GM12878 (cell line): ENCODE measurements around the gene WNT11.

Source experiments
- CHD2 ChIP-seq: IDR thresholded peaks from 2 replicates; pipeline ENCODE4 v1.6.1; 2011; ENCODE audit warnings: low read depth, low read length, improper control_type of control experiment, borderline replicate concordance
- EZH2 ChIP-seq: IDR thresholded peaks from 2 replicates; pipeline ENCODE4 v1.6.1; 2012; ENCODE audit warnings: low read depth, mild to moderate bottlenecking, control low read depth, inconsistent platforms, low read length, borderline replicate concordance; ENCODE audit not compliant: control insufficient read depth
- HDAC2 ChIP-seq: fragments of 200-600 bp; sonication (generic); IDR thresholded peaks from 2 replicates; pipeline ENCODE4 v1.6.1; 2017
- MYC ChIP-seq: IDR thresholded peaks from 2 replicates; pipeline ENCODE4 v1.6.1; 2011; ENCODE audit warnings: mild to moderate bottlenecking, low read length, moderate library complexity, inconsistent platforms; ENCODE audit not compliant: insufficient read depth, insufficient replicate concordance, insufficient read length, severe bottlenecking
- NR2C1 ChIP-seq: fragments of 450-650 bp; IDR thresholded peaks from 2 replicates; pipeline ENCODE4 v1.6.1; 2017; ENCODE audit warnings: antibody characterized with exemption, mild to moderate bottlenecking, moderate library complexity
- RELA ChIP-seq: fragments of 450-650 bp; IDR thresholded peaks from 2 replicates; pipeline ENCODE4 v1.8.0; 2014; ENCODE audit warnings: borderline replicate concordance; ENCODE audit not compliant: partially characterized antibody
- TF ChIP-seq, protein P1 (sequence below): fragments of 450-650 bp; IDR thresholded peaks from 2 replicates; pipeline ENCODE4 v1.6.1; 2017; ENCODE audit warnings: antibody characterized with exemption, mild to moderate bottlenecking, moderate library complexity
- TF ChIP-seq, protein P2 (sequence below): fragments of 450-650 bp; formaldehyde crosslinking; IDR thresholded peaks from 2 replicates; pipeline ENCODE4 v1.4.0; 2022; ENCODE audit warnings: mild to moderate bottlenecking, moderate library complexity
- TF ChIP-seq, protein P3 (sequence below): IDR thresholded peaks from 2 replicates; pipeline ENCODE4 v1.6.1; 2011; ENCODE audit warnings: borderline replicate concordance, low read depth, mild to moderate bottlenecking, moderate library complexity, low read length; ENCODE audit not compliant: insufficient read depth, poor library complexity, severe bottlenecking
- TF ChIP-seq, protein P4 (sequence below): IDR thresholded peaks from 2 replicates; pipeline ENCODE4 v1.6.1; 2012; ENCODE audit warnings: mild to moderate bottlenecking, low read depth, low read length

DNA sequence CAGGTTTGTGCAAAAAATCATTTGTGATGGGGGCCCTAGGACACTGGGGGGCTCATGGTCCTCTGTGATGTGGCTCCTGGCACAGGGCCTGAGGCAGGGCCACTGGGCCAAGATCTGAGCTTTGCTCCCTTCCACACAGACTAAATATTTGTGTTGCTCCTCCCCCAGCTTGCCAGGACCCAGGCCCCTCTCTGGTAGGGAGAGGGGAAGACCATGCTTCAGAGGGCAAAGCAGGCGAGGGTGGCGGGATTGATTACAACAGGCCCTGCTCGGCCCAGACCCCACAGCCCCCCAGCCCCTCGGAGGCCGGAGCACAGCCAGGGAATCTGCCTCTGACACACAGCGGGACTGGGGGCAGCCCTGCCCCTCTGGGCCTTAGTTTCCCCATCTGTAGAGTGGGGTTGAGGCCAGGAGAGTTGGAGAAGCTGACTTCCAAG, 29.0 kb downstream of the WNT11 start:
- TF ChIP-seq EZH2, result no peak
- TF ChIP-seq MYC, result no peak
- TF ChIP-seq, protein P1, sequence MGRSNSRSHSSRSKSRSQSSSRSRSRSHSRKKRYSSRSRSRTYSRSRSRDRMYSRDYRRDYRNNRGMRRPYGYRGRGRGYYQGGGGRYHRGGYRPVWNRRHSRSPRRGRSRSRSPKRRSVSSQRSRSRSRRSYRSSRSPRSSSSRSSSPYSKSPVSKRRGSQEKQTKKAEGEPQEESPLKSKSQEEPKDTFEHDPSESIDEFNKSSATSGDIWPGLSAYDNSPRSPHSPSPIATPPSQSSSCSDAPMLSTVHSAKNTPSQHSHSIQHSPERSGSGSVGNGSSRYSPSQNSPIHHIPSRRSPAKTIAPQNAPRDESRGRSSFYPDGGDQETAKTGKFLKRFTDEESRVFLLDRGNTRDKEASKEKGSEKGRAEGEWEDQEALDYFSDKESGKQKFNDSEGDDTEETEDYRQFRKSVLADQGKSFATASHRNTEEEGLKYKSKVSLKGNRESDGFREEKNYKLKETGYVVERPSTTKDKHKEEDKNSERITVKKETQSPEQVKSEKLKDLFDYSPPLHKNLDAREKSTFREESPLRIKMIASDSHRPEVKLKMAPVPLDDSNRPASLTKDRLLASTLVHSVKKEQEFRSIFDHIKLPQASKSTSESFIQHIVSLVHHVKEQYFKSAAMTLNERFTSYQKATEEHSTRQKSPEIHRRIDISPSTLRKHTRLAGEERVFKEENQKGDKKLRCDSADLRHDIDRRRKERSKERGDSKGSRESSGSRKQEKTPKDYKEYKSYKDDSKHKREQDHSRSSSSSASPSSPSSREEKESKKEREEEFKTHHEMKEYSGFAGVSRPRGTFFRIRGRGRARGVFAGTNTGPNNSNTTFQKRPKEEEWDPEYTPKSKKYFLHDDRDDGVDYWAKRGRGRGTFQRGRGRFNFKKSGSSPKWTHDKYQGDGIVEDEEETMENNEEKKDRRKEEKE, result no peak
- TF ChIP-seq NR2C1, result no peak
- no peak for TF ChIP-seq HDAC2
- TF ChIP-seq, protein P2, sequence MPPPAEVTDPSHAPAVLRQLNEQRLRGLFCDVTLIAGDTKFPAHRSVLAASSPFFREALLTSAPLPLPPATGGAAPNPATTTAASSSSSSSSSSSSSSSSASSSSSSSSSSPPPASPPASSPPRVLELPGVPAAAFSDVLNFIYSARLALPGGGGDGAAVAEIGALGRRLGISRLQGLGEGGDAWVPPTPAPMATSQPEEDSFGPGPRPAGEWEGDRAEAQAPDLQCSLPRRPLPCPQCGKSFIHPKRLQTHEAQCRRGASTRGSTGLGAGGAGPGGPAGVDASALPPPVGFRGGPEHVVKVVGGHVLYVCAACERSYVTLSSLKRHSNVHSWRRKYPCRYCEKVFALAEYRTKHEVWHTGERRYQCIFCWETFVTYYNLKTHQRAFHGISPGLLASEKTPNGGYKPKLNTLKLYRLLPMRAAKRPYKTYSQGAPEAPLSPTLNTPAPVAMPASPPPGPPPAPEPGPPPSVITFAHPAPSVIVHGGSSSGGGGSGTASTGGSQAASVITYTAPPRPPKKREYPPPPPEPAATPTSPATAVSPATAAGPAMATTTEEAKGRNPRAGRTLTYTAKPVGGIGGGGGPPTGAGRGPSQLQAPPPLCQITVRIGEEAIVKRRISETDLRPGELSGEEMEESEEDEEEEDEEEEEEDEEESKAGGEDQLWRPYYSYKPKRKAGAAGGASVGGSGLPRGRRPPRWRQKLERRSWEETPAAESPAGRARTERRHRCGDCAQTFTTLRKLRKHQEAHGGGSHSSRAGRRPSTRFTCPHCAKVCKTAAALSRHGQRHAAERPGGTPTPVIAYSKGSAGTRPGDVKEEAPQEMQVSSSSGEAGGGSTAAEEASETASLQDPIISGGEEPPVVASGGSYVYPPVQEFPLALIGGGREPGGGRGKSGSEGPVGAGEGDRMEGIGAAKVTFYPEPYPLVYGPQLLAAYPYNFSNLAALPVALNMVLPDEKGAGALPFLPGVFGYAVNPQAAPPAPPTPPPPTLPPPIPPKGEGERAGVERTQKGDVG (CRISPR knock-in tag), result no peak
- no peak for TF ChIP-seq CHD2
- TF ChIP-seq, protein P3, sequence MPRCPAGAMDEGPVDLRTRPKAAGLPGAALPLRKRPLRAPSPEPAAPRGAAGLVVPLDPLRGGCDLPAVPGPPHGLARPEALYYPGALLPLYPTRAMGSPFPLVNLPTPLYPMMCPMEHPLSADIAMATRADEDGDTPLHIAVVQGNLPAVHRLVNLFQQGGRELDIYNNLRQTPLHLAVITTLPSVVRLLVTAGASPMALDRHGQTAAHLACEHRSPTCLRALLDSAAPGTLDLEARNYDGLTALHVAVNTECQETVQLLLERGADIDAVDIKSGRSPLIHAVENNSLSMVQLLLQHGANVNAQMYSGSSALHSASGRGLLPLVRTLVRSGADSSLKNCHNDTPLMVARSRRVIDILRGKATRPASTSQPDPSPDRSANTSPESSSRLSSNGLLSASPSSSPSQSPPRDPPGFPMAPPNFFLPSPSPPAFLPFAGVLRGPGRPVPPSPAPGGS, result no peak
- TF ChIP-seq, protein P4, sequence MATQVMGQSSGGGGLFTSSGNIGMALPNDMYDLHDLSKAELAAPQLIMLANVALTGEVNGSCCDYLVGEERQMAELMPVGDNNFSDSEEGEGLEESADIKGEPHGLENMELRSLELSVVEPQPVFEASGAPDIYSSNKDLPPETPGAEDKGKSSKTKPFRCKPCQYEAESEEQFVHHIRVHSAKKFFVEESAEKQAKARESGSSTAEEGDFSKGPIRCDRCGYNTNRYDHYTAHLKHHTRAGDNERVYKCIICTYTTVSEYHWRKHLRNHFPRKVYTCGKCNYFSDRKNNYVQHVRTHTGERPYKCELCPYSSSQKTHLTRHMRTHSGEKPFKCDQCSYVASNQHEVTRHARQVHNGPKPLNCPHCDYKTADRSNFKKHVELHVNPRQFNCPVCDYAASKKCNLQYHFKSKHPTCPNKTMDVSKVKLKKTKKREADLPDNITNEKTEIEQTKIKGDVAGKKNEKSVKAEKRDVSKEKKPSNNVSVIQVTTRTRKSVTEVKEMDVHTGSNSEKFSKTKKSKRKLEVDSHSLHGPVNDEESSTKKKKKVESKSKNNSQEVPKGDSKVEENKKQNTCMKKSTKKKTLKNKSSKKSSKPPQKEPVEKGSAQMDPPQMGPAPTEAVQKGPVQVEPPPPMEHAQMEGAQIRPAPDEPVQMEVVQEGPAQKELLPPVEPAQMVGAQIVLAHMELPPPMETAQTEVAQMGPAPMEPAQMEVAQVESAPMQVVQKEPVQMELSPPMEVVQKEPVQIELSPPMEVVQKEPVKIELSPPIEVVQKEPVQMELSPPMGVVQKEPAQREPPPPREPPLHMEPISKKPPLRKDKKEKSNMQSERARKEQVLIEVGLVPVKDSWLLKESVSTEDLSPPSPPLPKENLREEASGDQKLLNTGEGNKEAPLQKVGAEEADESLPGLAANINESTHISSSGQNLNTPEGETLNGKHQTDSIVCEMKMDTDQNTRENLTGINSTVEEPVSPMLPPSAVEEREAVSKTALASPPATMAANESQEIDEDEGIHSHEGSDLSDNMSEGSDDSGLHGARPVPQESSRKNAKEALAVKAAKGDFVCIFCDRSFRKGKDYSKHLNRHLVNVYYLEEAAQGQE, result no peak
- no peak for TF ChIP-seq RELA
